GM12878 (cell line): ENCODE measurements around the gene ASIC3. TPM values are rescaled to one million over a fixed set of nuclear protein-coding genes. Genes with fewer than 3 reads are reported as not detected.

Source experiments
- BACH1 ChIP-seq: fragments of 450-650 bp; IDR thresholded peaks from 2 replicates; pipeline ENCODE4 v1.6.1; 2017; ENCODE audit warnings: mild to moderate bottlenecking, borderline replicate concordance
- ESRRA ChIP-seq: IDR thresholded peaks from 2 replicates; pipeline ENCODE4 v1.6.1; 2012; ENCODE audit warnings: mild to moderate bottlenecking, low read length, improper control_type of control experiment
- MEF2B ChIP-seq: fragments of 450-650 bp; IDR thresholded peaks from 2 replicates; pipeline ENCODE4 v1.6.1; 2018; ENCODE audit warnings: mild to moderate bottlenecking, moderate library complexity; ENCODE audit not compliant: partially characterized antibody, poor library complexity, severe bottlenecking
- NBN ChIP-seq: fragments of 450-650 bp; IDR thresholded peaks from 2 replicates; pipeline ENCODE4 v1.6.1; 2016
- RAD21 ChIP-seq: IDR thresholded peaks from 2 replicates; pipeline ENCODE4 v1.6.1; 2011; ENCODE audit warnings: mild to moderate bottlenecking, low read depth, low read length, moderate library complexity; ENCODE audit not compliant: insufficient read depth
- RELB ChIP-seq: fragments of 450-650 bp; IDR thresholded peaks from 2 replicates; pipeline ENCODE4 v1.6.1; 2017; ENCODE audit warnings: low read depth, mild to moderate bottlenecking, moderate library complexity
- ZBTB33 ChIP-seq: fragments of 450-650 bp; IDR thresholded peaks from 2 replicates; pipeline ENCODE4 v1.6.1; 2017; ENCODE audit warnings: mild to moderate bottlenecking
- polyA plus RNA-seq, 11 experiments: library from polyadenylated mRNA; depleted of rRNA in 4 of 11; unstranded in 6 of 11; stranded (reverse) in 5 of 11; fragments of >200 nt; fragmentation: Nextera tagmentation in 4 of 11; fragmentation: Illumina TruSeq in 1 of 11; extraction: Ambion mirVana in 4 of 11; extraction: Trizol in 1 of 11; gene quantifications; 1 replicate in 1 of 11; 2 replicates in 10 of 11; pipeline versions ENCODE4 v1.2.1 to v1.2.3, GENCODE V29; 2011 to 2016; ENCODE audit warnings: inconsistent platforms in 2 of 11, missing spikeins in 2 of 11, low read depth in 1 of 11
- total RNA-seq, 4 experiments: library from RNA; depleted of rRNA in 3 of 4; stranded (reverse); fragments of >200 nt in 3 of 4; fragmentation: Illumina TruSeq in 1 of 4; extraction: Trizol in 1 of 4; gene quantifications; 2 replicates each; pipeline versions ENCODE4 v1.2.1 to v1.2.3, GENCODE V29; 2013 to 2021
- TF ChIP-seq, protein P1 (sequence below): IDR thresholded peaks from 2 replicates; pipeline ENCODE4 v1.6.1; 2012; ENCODE audit warnings: low read depth, low read length, improper control_type of control experiment
- TF ChIP-seq, protein P2 (sequence below): IDR thresholded peaks from 2 replicates; pipeline ENCODE4 v1.6.1; 2012; ENCODE audit warnings: low read length, inconsistent platforms
- TF ChIP-seq, protein P3 (sequence below): fragments of 450-650 bp; IDR thresholded peaks from 2 replicates; pipeline ENCODE4 v1.6.1; 2017; ENCODE audit warnings: mild to moderate bottlenecking, moderate library complexity

Gene ASIC3
- total and polyA plus RNA-seq, 10 of the 15 experiments (the other 5 are each of a cell fraction or from before 2014, with no cell fraction given): 0.07 to 1.0 (median 0.44) TPM; not detected in 4

- no peak for TF ChIP-seq MEF2B
- TF ChIP-seq ESRRA: no peak
- TF ChIP-seq NBN: no peak
- no peak for TF ChIP-seq BACH1
- no peak for TF ChIP-seq ZBTB33
- TF ChIP-seq, protein P1, sequence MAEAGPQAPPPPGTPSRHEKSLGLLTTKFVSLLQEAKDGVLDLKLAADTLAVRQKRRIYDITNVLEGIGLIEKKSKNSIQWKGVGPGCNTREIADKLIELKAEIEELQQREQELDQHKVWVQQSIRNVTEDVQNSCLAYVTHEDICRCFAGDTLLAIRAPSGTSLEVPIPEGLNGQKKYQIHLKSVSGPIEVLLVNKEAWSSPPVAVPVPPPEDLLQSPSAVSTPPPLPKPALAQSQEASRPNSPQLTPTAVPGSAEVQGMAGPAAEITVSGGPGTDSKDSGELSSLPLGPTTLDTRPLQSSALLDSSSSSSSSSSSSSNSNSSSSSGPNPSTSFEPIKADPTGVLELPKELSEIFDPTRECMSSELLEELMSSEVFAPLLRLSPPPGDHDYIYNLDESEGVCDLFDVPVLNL: no peak
- TF ChIP-seq RAD21: no peak
- TF ChIP-seq, protein P2, sequence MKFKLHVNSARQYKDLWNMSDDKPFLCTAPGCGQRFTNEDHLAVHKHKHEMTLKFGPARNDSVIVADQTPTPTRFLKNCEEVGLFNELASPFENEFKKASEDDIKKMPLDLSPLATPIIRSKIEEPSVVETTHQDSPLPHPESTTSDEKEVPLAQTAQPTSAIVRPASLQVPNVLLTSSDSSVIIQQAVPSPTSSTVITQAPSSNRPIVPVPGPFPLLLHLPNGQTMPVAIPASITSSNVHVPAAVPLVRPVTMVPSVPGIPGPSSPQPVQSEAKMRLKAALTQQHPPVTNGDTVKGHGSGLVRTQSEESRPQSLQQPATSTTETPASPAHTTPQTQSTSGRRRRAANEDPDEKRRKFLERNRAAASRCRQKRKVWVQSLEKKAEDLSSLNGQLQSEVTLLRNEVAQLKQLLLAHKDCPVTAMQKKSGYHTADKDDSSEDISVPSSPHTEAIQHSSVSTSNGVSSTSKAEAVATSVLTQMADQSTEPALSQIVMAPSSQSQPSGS: no peak
- TF ChIP-seq, protein P3, sequence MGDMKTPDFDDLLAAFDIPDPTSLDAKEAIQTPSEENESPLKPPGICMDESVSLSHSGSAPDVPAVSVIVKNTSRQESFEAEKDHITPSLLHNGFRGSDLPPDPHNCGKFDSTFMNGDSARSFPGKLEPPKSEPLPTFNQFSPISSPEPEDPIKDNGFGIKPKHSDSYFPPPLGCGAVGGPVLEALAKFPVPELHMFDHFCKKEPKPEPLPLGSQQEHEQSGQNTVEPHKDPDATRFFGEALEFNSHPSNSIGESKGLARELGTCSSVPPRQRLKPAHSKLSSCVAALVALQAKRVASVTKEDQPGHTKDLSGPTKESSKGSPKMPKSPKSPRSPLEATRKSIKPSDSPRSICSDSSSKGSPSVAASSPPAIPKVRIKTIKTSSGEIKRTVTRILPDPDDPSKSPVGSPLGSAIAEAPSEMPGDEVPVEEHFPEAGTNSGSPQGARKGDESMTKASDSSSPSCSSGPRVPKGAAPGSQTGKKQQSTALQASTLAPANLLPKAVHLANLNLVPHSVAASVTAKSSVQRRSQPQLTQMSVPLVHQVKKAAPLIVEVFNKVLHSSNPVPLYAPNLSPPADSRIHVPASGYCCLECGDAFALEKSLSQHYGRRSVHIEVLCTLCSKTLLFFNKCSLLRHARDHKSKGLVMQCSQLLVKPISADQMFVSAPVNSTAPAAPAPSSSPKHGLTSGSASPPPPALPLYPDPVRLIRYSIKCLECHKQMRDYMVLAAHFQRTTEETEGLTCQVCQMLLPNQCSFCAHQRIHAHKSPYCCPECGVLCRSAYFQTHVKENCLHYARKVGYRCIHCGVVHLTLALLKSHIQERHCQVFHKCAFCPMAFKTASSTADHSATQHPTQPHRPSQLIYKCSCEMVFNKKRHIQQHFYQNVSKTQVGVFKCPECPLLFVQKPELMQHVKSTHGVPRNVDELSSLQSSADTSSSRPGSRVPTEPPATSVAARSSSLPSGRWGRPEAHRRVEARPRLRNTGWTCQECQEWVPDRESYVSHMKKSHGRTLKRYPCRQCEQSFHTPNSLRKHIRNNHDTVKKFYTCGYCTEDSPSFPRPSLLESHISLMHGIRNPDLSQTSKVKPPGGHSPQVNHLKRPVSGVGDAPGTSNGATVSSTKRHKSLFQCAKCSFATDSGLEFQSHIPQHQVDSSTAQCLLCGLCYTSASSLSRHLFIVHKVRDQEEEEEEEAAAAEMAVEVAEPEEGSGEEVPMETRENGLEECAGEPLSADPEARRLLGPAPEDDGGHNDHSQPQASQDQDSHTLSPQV: no peak
- no peak for TF ChIP-seq RELB
These were observed 41.6 kb upstream of the ASIC3 start (continued) for GRCh38 chr7:151006590-151007300.
